Kidney tubule cell (primary cell): ENCODE data around the gene SIGLEC6.

ENCODE experiments used
- DNase-seq: peaks from one replicate; pipeline ENCODE4 v3.0.0-alpha.2; 2018; ENCODE audit warnings: low spot score

The SIGLEC6 gene

GRCh38 chr19:51548213-51548651 is 16.8 kb upstream of the SIGLEC6 start:
- DNase-seq: no peak

- no peak for DNase-seq
These were observed 16.1 kb upstream of the SIGLEC6 start for GRCh38 chr19:51547397-51548212.

GRCh38 chr19:51546650-51547396 is 15.4 kb upstream of the SIGLEC6 start:
- DNase-seq: peak; percentile 24

GRCh38 chr19:51546107-51546649 is 14.7 kb upstream of the SIGLEC6 start:
- no peak for DNase-seq

GRCh38 chr19:51544038-51544437 is 12.6 kb upstream of the SIGLEC6 start:
- no peak for DNase-seq

- no peak for DNase-seq
These were observed 11.2 kb upstream of the SIGLEC6 start for GRCh38 chr19:51542699-51543098.

- no peak for DNase-seq
These were observed 10.2 kb upstream of the SIGLEC6 start for GRCh38 chr19:51541458-51542357.

GRCh38 chr19:51539821-51540366 is 8.4 kb upstream of the SIGLEC6 start:
- no peak for DNase-seq

- DNase-seq: no peak
These were observed 4.1 kb upstream of the SIGLEC6 start for GRCh38 chr19:51535535-51535934.

GRCh38 chr19:51530616-51531015 is 854 bp downstream of the SIGLEC6 start:
- no peak for DNase-seq

- DNase-seq: no peak
These were observed 2.2 kb downstream of the SIGLEC6 start for GRCh38 chr19:51529301-51529700.

GRCh38 chr19:51525651-51526050 is 5.8 kb downstream of the SIGLEC6 start:
- DNase-seq: no peak

- DNase-seq: no peak
These were observed 6.7 kb downstream of the SIGLEC6 start for GRCh38 chr19:51524666-51525264.

GRCh38 chr19:51521781-51522180 is 9.7 kb downstream of the SIGLEC6 start:
- no peak for DNase-seq

GRCh38 chr19:51521357-51521756 is 10.1 kb downstream of the SIGLEC6 start:
- DNase-seq: no peak

GRCh38 chr19:51520728-51521127 is 10.7 kb downstream of the SIGLEC6 start:
- DNase-seq: no peak

- peak; percentile 59 for DNase-seq
These were observed 16.5 kb downstream of the SIGLEC6 start for GRCh38 chr19:51514866-51515481.

GRCh38 chr19:51513968-51514367 is 17.5 kb downstream of the SIGLEC6 start:
- DNase-seq: no peak

- no peak for DNase-seq
These were observed 20.1 kb downstream of the SIGLEC6 start for GRCh38 chr19:51511353-51511752.

GRCh38 chr19:51509823-51510660 is 21.4 kb downstream of the SIGLEC6 start:
- DNase-seq: no peak
